Liver (tissue), 9 donors: Measurements from ENCODE around the gene COG7. TPM values are rescaled to one million over a fixed set of nuclear protein-coding genes. Genes with fewer than 3 reads are reported as not detected.

Experiments used
- DNase-seq: peaks from one replicate; pipeline ENCODE4 v3.0.0-alpha.2; 2017; ENCODE audit warnings: low spot score
- H3K27ac ChIP-seq, 2 donors: one replicate each; pipeline ENCODE4 v1.7.0; 2013; ENCODE audit warnings: inconsistent platforms in 2 of 2, low read length in 2 of 2, control low read depth in 1 of 2, low read depth in 1 of 2, mild to moderate bottlenecking in 1 of 2
- H3K27me3 ChIP-seq, 4 donors: one replicate each; pipeline versions ENCODE4 v1.6.1 to v1.7.0; 2013; ENCODE audit warnings: low read length in 3 of 4, inconsistent platforms in 1 of 4, mild to moderate bottlenecking in 1 of 4, moderate library complexity in 1 of 4; ENCODE audit not compliant: control insufficient read depth in 4 of 4, insufficient read depth in 4 of 4
- H3K36me3 ChIP-seq, 4 donors: one replicate each; pipeline versions ENCODE4 v1.6.1 to v1.7.0; 2013; ENCODE audit warnings: low read length in 3 of 4, mild to moderate bottlenecking in 3 of 4, low read depth in 1 of 4, moderate library complexity in 1 of 4; ENCODE audit not compliant: control insufficient read depth in 4 of 4, insufficient read depth in 3 of 4
- H3K4me1 ChIP-seq, 4 donors: one replicate each; pipeline versions ENCODE4 v1.6.1 to v1.7.0; 2013; ENCODE audit warnings: low read length in 3 of 4, mild to moderate bottlenecking in 3 of 4, moderate library complexity in 1 of 4; ENCODE audit not compliant: control insufficient read depth in 4 of 4, insufficient read depth in 4 of 4
- H3K4me3 ChIP-seq, 3 donors: one replicate each; pipeline versions ENCODE4 v1.6.1 to v1.7.0; 2013; ENCODE audit warnings: low read length in 3 of 3, control low read depth in 1 of 3, low read depth in 1 of 3, mild to moderate bottlenecking in 1 of 3
- H3K9ac ChIP-seq, 2 donors: one replicate each; pipeline ENCODE4 v1.7.0; 2013; ENCODE audit warnings: low read length in 2 of 2, mild to moderate bottlenecking in 2 of 2, moderate library complexity in 2 of 2, control low read depth in 1 of 2, low read depth in 1 of 2
- H3K9me3 ChIP-seq, 4 donors: one replicate each; pipeline versions ENCODE4 v1.6.1 to v1.7.0; 2013; ENCODE audit warnings: low read length in 3 of 4; ENCODE audit not compliant: control insufficient read depth in 4 of 4
- EGR1 ChIP-seq, 2 donors: IDR thresholded peaks; 2 replicates each; pipeline ENCODE4 v1.6.1; 2016 to 2018; ENCODE audit warnings: antibody characterized with exemption in 2 of 2, low read depth in 2 of 2
- FOXA1 ChIP-seq: IDR thresholded peaks from 2 replicates; pipeline ENCODE4 v1.6.1; 2016; ENCODE audit warnings: antibody characterized with exemption
- FOXA2 ChIP-seq: IDR thresholded peaks from 2 replicates; pipeline ENCODE4 v1.6.1; 2016; ENCODE audit warnings: antibody characterized with exemption
- HNF4A ChIP-seq, 2 donors: conservative IDR thresholded peaks; 2 replicates each; pipeline ENCODE4 v1.6.1; 2016; ENCODE audit warnings: antibody characterized with exemption in 2 of 2, mild to moderate bottlenecking in 2 of 2
- HNF4G ChIP-seq: IDR thresholded peaks from 2 replicates; pipeline ENCODE4 v1.6.1; 2016; ENCODE audit warnings: antibody characterized with exemption
- JUND ChIP-seq, 2 donors: IDR thresholded peaks; 2 replicates each; pipeline ENCODE4 v1.6.1; 2016; ENCODE audit warnings: antibody characterized with exemption in 2 of 2
- NR2F2 ChIP-seq: IDR thresholded peaks from 2 replicates; pipeline ENCODE4 v1.6.1; 2016; ENCODE audit warnings: antibody characterized with exemption
- RAD21 ChIP-seq, 2 donors: IDR thresholded peaks; 2 replicates each; pipeline ENCODE4 v1.6.1; 2016; ENCODE audit warnings: antibody characterized with exemption in 2 of 2, mild to moderate bottlenecking in 2 of 2
- RXRA ChIP-seq, 2 donors: IDR thresholded peaks; 2 replicates each; pipeline ENCODE4 v1.6.1; 2017 to 2018; ENCODE audit warnings: antibody characterized with exemption in 2 of 2, mild to moderate bottlenecking in 1 of 2
- SP1 ChIP-seq: IDR thresholded peaks from 2 replicates; pipeline ENCODE4 v1.6.1; 2018; ENCODE audit warnings: antibody characterized with exemption, mild to moderate bottlenecking
- TAF1 ChIP-seq: conservative IDR thresholded peaks from 2 replicates; pipeline ENCODE4 v1.6.1; 2016; ENCODE audit warnings: antibody characterized with exemption, mild to moderate bottlenecking
- YY1 ChIP-seq: IDR thresholded peaks from 2 replicates; pipeline ENCODE4 v1.6.1; 2016; ENCODE audit warnings: antibody characterized with exemption, mild to moderate bottlenecking
- WGBS: extraction: QIAGEN DNeasy Blood & Tissue Kit; methylation state at CpG from one replicate; pipeline ENCODE4 v1.1.7; 2013; 5-methylcytosine and 5-hydroxymethylcytosine counted together
- polyA plus RNA-seq, 2 donors: library from polyadenylated mRNA; stranded (reverse) in 1 of 2; unstranded in 1 of 2; fragments of 200-250 nt in 1 of 2; fragments of >200 nt in 1 of 2; fragmentation: Nextera tagmentation in 1 of 2; extraction: Ambion mirVana in 1 of 2; gene quantifications; one replicate each; pipeline versions ENCODE4 v1.2.1 to v1.2.3, GENCODE V29; 2013 to 2015
- total RNA-seq, 2 donors: library from RNA; depleted of rRNA; stranded (reverse); fragments of >200 nt; gene quantifications; one replicate each; pipeline ENCODE4 v1.2.3, GENCODE V29; 2014
- TF ChIP-seq, protein P1 (sequence below): IDR thresholded peaks from 2 replicates; pipeline ENCODE4 v1.6.1; 2016; ENCODE audit warnings: antibody characterized with exemption
- TF ChIP-seq, protein P2 (sequence below): IDR thresholded peaks from 2 replicates; pipeline ENCODE4 v1.6.1; 2016; ENCODE audit warnings: antibody characterized with exemption
- TF ChIP-seq, protein P3 (sequence below): IDR thresholded peaks from 2 replicates; pipeline ENCODE4 v1.6.1; 2016; ENCODE audit warnings: antibody characterized with exemption, mild to moderate bottlenecking
- TF ChIP-seq, protein P4 (sequence below): fragments of 150-350 bp; IDR thresholded peaks from 2 replicates; pipeline ENCODE4 v1.5.1; 2017; ENCODE audit warnings: improper control_type of control experiment, low read depth, low read length; ENCODE audit not compliant: missing input control
- TF ChIP-seq, protein P5 (sequence below): IDR thresholded peaks from 2 replicates; pipeline ENCODE4 v1.6.1; 2016; ENCODE audit warnings: antibody characterized with exemption
- donor health status: healthy.
- donor health status: healthy.
- donor health status: healthy.
- donor health status: healthy.
- donor health status: healthy.

Gene COG7
- total and polyA plus RNA-seq, 4 donors: 5.1 to 11.4 (median 6.6) TPM

DNA sequence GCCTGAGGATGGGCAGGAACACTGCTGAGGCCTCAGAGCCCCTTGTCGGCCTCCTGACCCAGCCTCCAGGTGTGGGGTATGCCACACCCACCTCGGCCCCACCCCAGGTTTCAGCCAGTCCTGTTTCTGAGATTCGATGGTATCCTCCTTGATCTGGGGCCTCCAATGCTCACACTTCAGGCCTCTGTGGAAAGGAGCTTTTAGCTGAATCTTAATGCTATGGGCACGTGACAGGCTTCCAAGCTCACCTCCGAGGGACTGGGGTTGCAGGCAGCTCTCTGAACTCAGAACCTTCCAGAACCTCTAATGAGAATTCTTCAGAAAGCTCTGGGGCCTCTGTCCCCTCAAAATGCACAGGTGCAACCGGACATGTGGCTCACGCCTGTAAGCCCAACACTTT lies 96.0 kb downstream of the COG7 start (continued):
- TF ChIP-seq, protein P1, sequence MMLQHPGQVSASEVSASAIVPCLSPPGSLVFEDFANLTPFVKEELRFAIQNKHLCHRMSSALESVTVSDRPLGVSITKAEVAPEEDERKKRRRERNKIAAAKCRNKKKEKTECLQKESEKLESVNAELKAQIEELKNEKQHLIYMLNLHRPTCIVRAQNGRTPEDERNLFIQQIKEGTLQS: no peak

DNA sequence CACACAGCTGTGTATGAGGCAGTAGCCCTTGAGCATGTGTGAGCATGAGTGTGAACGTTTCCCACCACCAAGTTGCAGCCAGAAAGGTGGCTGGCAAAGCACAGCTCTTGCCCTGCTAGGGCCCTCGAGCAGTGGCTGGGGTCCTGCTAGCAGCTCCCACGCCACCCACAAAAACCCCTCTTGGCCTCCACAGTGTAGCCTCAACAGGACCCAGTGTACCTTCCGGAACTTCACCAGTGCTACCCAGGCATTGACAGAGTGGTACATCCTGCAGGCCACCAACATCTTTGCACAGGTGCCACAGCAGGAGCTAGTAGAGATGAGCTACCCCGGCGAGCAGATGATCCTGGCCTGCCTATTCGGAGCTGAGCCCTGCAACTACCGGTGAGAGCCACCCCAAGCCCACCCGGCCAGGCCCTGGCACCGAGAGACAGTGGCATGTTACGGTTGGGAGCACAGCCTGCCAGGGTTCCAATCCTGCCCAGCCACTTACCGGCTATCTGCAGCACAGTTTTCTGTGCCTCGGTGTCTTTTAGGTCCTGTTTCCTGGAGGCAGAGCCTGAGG lies 97.8 kb downstream of the COG7 start:
- 84% methylated on average over 13 of the region's 13 CpGs for WGBS
- no peak overlapping the region for H3K4me3 ChIP-seq
- no peaks in the 10 kb centered on the region for H3K36me3 ChIP-seq
- DNase-seq: no peak
- no peak overlapping the region for H3K9ac ChIP-seq
- H3K4me1 ChIP-seq: no peaks in the 10 kb centered on the region
- H3K27me3 ChIP-seq: peaks cover 0 to 2% (median 0%) of the 10 kb centered on the region in 4 donors
- no peaks in the 10 kb centered on the region for H3K9me3 ChIP-seq
- H3K27ac ChIP-seq: no peak overlapping the region
- TF ChIP-seq YY1 (no peak), EGR1 (IDR thresholded peaks at IDR 0.05; ENCODE audit: low read depth in 2 of 2) (no peak), JUND (IDR thresholded peaks at IDR 0.05) (no peak), TAF1 (no peak), SP1 (no peak), FOXA1 (no peak), RXRA (IDR thresholded peaks at IDR 0.05) (no peak), HNF4G (no peak), RAD21 (IDR thresholded peaks at IDR 0.05) (no peak), NR2F2 (no peak), HNF4A (conservative IDR thresholded peaks at IDR 0.05) (no peak), FOXA2 (no peak)
- TF ChIP-seq, protein P2, sequence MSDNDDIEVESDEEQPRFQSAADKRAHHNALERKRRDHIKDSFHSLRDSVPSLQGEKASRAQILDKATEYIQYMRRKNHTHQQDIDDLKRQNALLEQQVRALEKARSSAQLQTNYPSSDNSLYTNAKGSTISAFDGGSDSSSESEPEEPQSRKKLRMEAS: no peak
- TF ChIP-seq, protein P3, sequence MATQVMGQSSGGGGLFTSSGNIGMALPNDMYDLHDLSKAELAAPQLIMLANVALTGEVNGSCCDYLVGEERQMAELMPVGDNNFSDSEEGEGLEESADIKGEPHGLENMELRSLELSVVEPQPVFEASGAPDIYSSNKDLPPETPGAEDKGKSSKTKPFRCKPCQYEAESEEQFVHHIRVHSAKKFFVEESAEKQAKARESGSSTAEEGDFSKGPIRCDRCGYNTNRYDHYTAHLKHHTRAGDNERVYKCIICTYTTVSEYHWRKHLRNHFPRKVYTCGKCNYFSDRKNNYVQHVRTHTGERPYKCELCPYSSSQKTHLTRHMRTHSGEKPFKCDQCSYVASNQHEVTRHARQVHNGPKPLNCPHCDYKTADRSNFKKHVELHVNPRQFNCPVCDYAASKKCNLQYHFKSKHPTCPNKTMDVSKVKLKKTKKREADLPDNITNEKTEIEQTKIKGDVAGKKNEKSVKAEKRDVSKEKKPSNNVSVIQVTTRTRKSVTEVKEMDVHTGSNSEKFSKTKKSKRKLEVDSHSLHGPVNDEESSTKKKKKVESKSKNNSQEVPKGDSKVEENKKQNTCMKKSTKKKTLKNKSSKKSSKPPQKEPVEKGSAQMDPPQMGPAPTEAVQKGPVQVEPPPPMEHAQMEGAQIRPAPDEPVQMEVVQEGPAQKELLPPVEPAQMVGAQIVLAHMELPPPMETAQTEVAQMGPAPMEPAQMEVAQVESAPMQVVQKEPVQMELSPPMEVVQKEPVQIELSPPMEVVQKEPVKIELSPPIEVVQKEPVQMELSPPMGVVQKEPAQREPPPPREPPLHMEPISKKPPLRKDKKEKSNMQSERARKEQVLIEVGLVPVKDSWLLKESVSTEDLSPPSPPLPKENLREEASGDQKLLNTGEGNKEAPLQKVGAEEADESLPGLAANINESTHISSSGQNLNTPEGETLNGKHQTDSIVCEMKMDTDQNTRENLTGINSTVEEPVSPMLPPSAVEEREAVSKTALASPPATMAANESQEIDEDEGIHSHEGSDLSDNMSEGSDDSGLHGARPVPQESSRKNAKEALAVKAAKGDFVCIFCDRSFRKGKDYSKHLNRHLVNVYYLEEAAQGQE: no peak
- TF ChIP-seq, protein P4, sequence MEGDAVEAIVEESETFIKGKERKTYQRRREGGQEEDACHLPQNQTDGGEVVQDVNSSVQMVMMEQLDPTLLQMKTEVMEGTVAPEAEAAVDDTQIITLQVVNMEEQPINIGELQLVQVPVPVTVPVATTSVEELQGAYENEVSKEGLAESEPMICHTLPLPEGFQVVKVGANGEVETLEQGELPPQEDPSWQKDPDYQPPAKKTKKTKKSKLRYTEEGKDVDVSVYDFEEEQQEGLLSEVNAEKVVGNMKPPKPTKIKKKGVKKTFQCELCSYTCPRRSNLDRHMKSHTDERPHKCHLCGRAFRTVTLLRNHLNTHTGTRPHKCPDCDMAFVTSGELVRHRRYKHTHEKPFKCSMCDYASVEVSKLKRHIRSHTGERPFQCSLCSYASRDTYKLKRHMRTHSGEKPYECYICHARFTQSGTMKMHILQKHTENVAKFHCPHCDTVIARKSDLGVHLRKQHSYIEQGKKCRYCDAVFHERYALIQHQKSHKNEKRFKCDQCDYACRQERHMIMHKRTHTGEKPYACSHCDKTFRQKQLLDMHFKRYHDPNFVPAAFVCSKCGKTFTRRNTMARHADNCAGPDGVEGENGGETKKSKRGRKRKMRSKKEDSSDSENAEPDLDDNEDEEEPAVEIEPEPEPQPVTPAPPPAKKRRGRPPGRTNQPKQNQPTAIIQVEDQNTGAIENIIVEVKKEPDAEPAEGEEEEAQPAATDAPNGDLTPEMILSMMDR: no peak
- TF ChIP-seq, protein P1: no peak
- TF ChIP-seq, protein P5, sequence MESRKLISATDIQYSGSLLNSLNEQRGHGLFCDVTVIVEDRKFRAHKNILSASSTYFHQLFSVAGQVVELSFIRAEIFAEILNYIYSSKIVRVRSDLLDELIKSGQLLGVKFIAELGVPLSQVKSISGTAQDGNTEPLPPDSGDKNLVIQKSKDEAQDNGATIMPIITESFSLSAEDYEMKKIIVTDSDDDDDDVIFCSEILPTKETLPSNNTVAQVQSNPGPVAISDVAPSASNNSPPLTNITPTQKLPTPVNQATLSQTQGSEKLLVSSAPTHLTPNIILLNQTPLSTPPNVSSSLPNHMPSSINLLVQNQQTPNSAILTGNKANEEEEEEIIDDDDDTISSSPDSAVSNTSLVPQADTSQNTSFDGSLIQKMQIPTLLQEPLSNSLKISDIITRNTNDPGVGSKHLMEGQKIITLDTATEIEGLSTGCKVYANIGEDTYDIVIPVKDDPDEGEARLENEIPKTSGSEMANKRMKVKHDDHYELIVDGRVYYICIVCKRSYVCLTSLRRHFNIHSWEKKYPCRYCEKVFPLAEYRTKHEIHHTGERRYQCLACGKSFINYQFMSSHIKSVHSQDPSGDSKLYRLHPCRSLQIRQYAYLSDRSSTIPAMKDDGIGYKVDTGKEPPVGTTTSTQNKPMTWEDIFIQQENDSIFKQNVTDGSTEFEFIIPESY: no peak
